Neural cell (in vitro differentiated cells): Measurements from ENCODE around the gene DCUN1D3. TPM values are rescaled to one million over a fixed set of nuclear protein-coding genes. Genes with fewer than 3 reads are reported as not detected.
"Not testable (repeated sequence)": the region's sequence is repeated elsewhere in the genome, so short reads cannot be mapped to it uniquely, and the experiment has no call there.

Source experiments
- H2AFZ ChIP-seq: fragments of 200-600, 300-800 bp; sonication (generic), shearing (Covaris generic); 2 replicates; pipeline ENCODE4 v1.6.0; 2014; ENCODE audit warnings: low read depth, mild to moderate bottlenecking, antibody characterized with exemption, low read length, moderate library complexity
- H3F3A ChIP-seq: fragments of 200-600 bp; shearing (Covaris generic); 2 replicates; pipeline ENCODE4 v1.6.1; 2016; ENCODE audit warnings: mild to moderate bottlenecking, moderate library complexity, mixed read lengths, antibody characterized with exemption, low read length; ENCODE audit not compliant: insufficient read depth, poor library complexity, severe bottlenecking
- H3K27ac ChIP-seq: fragments of 200-600, 300-800 bp; sonication (generic), shearing (Covaris generic); 2 replicates; pipeline ENCODE4 v1.5.1; 2014; ENCODE audit warnings: mild to moderate bottlenecking, low read length, moderate library complexity
- H3K27me3 ChIP-seq: fragments of 300-800, 200-600 bp; sonication (generic), shearing (Covaris generic); 2 replicates; pipeline ENCODE4 v1.6.0; 2014; ENCODE audit warnings: mild to moderate bottlenecking, low read depth, low read length, moderate library complexity; ENCODE audit not compliant: insufficient read depth
- H3K36me3 ChIP-seq: fragments of 300-800, 200-600 bp; sonication (generic), shearing (Covaris generic); 2 replicates; pipeline ENCODE4 v1.5.1; 2014; ENCODE audit warnings: mild to moderate bottlenecking, antibody characterized with exemption, low read length, moderate library complexity; ENCODE audit not compliant: insufficient read depth
- H3K4me2 ChIP-seq: fragments of 300-800, 200-600 bp; sonication (generic), shearing (Covaris generic); 2 replicates; pipeline ENCODE4 v1.6.0; 2014; ENCODE audit warnings: mild to moderate bottlenecking, low read length
- H3K4me3 ChIP-seq: fragments of 300-800, 200-600 bp; sonication (generic), shearing (Covaris generic); 2 replicates; pipeline ENCODE4 v1.5.1; 2014; ENCODE audit warnings: mild to moderate bottlenecking, low read length, moderate library complexity
- H3K79me2 ChIP-seq: fragments of 200-600 bp; shearing (Covaris generic); replicated peaks from 2 replicates; pipeline ENCODE4 v1.6.0; 2014; ENCODE audit warnings: mild to moderate bottlenecking, low read length, moderate library complexity; ENCODE audit not compliant: insufficient read depth
- H3K9ac ChIP-seq: fragments of 300-800, 200-600 bp; sonication (generic), shearing (Covaris generic); 2 replicates; pipeline ENCODE4 v1.6.1; 2016; ENCODE audit warnings: mild to moderate bottlenecking, low read length, mixed read lengths
- H3K9me2 ChIP-seq: fragments of 200-600 bp; shearing (Covaris generic); 2 replicates; pipeline ENCODE4 v1.6.1; 2016; ENCODE audit warnings: mild to moderate bottlenecking, low read length, mixed read lengths; ENCODE audit not compliant: insufficient read depth
- H3K9me3 ChIP-seq: fragments of 200-600, 300-800 bp; sonication (generic), shearing (Covaris generic); 2 replicates; pipeline ENCODE4 v1.6.1; 2016; ENCODE audit warnings: mild to moderate bottlenecking, mixed run types, low read length, moderate library complexity, mixed read lengths
- H4K20me1 ChIP-seq: fragments of 200-600 bp; shearing (Covaris generic); 2 replicates; pipeline ENCODE4 v1.6.1; 2016; ENCODE audit warnings: mild to moderate bottlenecking, mixed run types; ENCODE audit not compliant: insufficient read depth
- CTCF ChIP-seq: fragments of 450-650 bp; IDR thresholded peaks from 2 replicates; pipeline ENCODE4 v1.5.1; 2014; ENCODE audit warnings: antibody characterized with exemption, mild to moderate bottlenecking, moderate library complexity; ENCODE audit not compliant: poor library complexity, severe bottlenecking
- EP300 ChIP-seq: fragments of 450-650 bp; conservative IDR thresholded peaks from 2 replicates; pipeline ENCODE4 v1.6.1; 2014; ENCODE audit warnings: antibody characterized with exemption, mild to moderate bottlenecking, moderate library complexity; ENCODE audit not compliant: poor library complexity, severe bottlenecking
- EZH2 ChIP-seq: fragments of 200-600, 300-800 bp; shearing (Covaris generic), sonication (generic); IDR thresholded peaks from 2 replicates; pipeline ENCODE4 v1.6.1; 2014; ENCODE audit warnings: antibody characterized with exemption, low read length, borderline replicate concordance, mild to moderate bottlenecking; ENCODE audit not compliant: insufficient read depth, poor library complexity, severe bottlenecking
- MXI1 ChIP-seq: fragments of 450-650 bp; conservative IDR thresholded peaks from 2 replicates; pipeline ENCODE4 v1.6.1; 2014; ENCODE audit warnings: antibody characterized with exemption, mild to moderate bottlenecking; ENCODE audit not compliant: poor library complexity, severe bottlenecking
- POLR2AphosphoS5 ChIP-seq: IDR thresholded peaks from 2 replicates; pipeline ENCODE4 v1.6.1; 2012
- RAD21 ChIP-seq: fragments of 450-650 bp; conservative IDR thresholded peaks from 2 replicates; pipeline ENCODE4 v1.6.1; 2014; ENCODE audit warnings: antibody characterized with exemption, mild to moderate bottlenecking, moderate library complexity
- REST ChIP-seq: IDR thresholded peaks from 2 replicates; pipeline ENCODE4 v1.6.1; 2012; ENCODE audit warnings: borderline replicate concordance
- SMC3 ChIP-seq: fragments of 450-650 bp; conservative IDR thresholded peaks from 2 replicates; pipeline ENCODE4 v1.6.1; 2014; ENCODE audit warnings: antibody characterized with exemption, mild to moderate bottlenecking, moderate library complexity; ENCODE audit not compliant: poor library complexity
- TAF1 ChIP-seq: IDR thresholded peaks from 2 replicates; pipeline ENCODE4 v1.6.1; 2012; ENCODE audit warnings: low read depth
- polyA plus RNA-seq: library from polyadenylated mRNA; depleted of rRNA; stranded (reverse); fragments of >200 nt; gene quantifications from 2 replicates; pipeline ENCODE4 v1.2.3, GENCODE V29; 2014

Gene DCUN1D3
- polyA plus RNA-seq, 1 donor from 2014 or later = 9.2 TPM

DNA sequence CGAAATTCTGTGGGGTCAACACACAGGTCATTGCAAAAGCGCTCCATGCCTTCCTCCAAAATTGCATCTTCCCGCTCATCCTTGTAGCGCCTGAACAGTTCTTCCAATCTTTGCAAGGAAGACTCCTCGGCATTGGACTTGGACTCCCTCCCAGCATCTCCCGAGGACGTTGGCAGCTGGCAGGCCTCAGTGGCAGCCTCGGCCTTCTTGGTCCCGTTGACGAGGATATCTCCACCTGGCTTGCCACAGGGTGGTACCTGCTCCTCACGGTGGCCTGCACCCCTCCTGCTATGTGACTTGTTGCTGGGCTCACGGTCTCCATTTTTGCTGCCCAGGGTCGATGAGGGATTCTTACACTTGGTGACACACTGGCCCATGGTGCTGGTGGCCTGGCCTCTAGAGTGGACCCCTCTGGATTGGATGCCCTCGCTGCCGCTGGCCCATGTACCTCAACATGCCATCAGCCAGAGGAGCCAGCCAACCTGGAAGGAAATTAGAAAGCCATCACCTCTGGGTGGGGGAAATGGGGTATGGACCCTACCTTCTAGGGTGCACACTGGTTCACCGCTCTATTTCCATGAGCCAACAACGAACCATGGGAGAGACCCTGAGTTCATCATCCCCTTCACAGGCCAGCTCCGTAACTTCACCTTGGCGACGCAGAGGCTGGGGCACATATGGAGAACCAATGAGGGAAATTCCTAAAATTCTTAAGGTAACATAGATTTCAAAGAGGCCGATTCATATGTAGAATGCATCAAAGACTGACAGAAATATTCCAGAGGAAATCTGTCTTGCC lies 37.8 kb downstream of the DCUN1D3 start:
- Histone ChIP-seq H4K20me1 (no peaks in the 10 kb centered on the region), H3K36me3 (no peaks in the 10 kb centered on the region), H3K9me2 (no peaks in the 10 kb centered on the region), H2AFZ (no peak overlapping the region), H3F3A (no peaks in the 10 kb centered on the region), H3K9ac (no peak overlapping the region), H3K4me2 (no peak overlapping the region), H3K27me3 (no peaks in the 10 kb centered on the region), H3K27ac (no peak overlapping the region), H3K9me3 (no peaks in the 10 kb centered on the region), H3K79me2 (peaks cover 11% of the 10 kb centered on the region), H3K4me3 (no peak overlapping the region)
- TF ChIP-seq CTCF (no peak), EP300 (no peak), RAD21 (no peak), SMC3 (no peak), REST (no peak), POLR2AphosphoS5 (no peak), TAF1 (no peak), EZH2 (no peak), MXI1 (no peak)

DNA sequence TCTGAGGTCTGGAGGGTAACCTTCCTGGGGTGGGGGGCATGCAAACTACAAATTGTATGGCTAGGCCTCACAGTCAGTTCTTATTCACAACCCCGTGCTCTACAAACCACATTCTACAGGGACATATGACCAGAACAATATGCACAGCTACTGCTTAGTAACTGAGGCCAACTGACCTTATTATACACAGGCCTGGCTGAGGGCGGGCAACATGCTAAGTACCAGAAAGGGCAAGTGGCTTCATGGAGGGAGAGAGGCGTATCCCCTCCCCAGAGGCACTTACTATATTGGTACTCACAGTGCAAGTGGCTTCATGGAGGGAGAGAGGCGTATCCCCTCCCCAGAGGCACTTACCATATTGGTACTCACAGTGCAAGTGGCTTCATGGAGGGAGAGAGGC lies 39.2 kb downstream of the DCUN1D3 start:
- peaks cover 11% of the 10 kb centered on the region for H3K79me2 ChIP-seq
- not testable (repeated sequence) for H3K9me3 ChIP-seq, H2AFZ ChIP-seq, H3K4me3 ChIP-seq, H3K9ac ChIP-seq, H3K4me2 ChIP-seq, H4K20me1 ChIP-seq, H3K27ac ChIP-seq, H3K9me2 ChIP-seq, H3F3A ChIP-seq, H3K27me3 ChIP-seq, H3K36me3 ChIP-seq
